Breast epithelium (tissue), 3 donors: ENCODE data around the gene TRIM21.

ENCODE experiments used
- POLR2A ChIP-seq: fragments of 450-650 bp; IDR thresholded peaks from one replicate; pipeline ENCODE4 v1.6.1; 2016; ENCODE audit warnings: antibody characterized with exemption, mild to moderate bottlenecking, moderate library complexity
- TF ChIP-seq, protein P1 (sequence below), 3 donors: fragments of 450-650 bp; IDR thresholded peaks; one replicate each; pipeline ENCODE4 v1.5.1; 2016 to 2017; ENCODE audit warnings: antibody characterized with exemption in 3 of 3, mild to moderate bottlenecking in 3 of 3, moderate library complexity in 3 of 3

DNA sequence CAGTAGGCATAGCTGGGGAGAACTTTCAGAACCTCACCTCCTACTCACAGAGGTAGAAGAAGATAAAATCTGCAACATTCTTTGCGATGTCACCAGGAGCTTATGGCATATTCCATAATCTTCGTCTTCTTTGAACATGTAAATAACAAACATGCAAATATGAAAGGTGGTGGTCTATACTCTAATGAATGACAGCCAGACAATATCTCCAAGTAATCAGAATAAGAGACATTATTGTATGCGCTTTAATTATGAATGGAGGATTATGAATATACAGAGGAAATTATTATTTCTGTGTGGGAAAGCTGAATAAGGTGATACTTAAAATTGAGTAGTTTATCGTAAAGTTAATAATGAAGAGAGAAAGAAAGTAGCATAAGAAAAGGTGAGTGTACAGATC, 25.2 kb downstream of the TRIM21 start, which contains the start of gene OR52B4:
- TF ChIP-seq POLR2A: no peak
- TF ChIP-seq, protein P1, sequence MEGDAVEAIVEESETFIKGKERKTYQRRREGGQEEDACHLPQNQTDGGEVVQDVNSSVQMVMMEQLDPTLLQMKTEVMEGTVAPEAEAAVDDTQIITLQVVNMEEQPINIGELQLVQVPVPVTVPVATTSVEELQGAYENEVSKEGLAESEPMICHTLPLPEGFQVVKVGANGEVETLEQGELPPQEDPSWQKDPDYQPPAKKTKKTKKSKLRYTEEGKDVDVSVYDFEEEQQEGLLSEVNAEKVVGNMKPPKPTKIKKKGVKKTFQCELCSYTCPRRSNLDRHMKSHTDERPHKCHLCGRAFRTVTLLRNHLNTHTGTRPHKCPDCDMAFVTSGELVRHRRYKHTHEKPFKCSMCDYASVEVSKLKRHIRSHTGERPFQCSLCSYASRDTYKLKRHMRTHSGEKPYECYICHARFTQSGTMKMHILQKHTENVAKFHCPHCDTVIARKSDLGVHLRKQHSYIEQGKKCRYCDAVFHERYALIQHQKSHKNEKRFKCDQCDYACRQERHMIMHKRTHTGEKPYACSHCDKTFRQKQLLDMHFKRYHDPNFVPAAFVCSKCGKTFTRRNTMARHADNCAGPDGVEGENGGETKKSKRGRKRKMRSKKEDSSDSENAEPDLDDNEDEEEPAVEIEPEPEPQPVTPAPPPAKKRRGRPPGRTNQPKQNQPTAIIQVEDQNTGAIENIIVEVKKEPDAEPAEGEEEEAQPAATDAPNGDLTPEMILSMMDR (IDR thresholded peaks at IDR 0.05): no peak
